GM19438 (cell line): ENCODE data around the gene RGS6.

Experiments
- ATAC-seq: cut with Tn5 transposase; IDR thresholded peaks from one replicate; pipeline ENCODE4 v1.9.1; 2021; ENCODE audit warnings: low read depth; ENCODE audit not compliant: unreplicated experiment

RGS6 gene

GRCh38 chr14:71942904-71943694, 10.9 kb downstream of the RGS6 start:
- no peak for ATAC-seq

GRCh38 chr14:71943695-71944018, 11.4 kb downstream of the RGS6 start:
- no peak for ATAC-seq

- no peak for ATAC-seq
Measured at GRCh38 chr14:71947947-71948500, 15.8 kb downstream of the RGS6 start.

GRCh38 chr14:71952381-71953363, 20.4 kb downstream of the RGS6 start:
- no peak for ATAC-seq

GRCh38 chr14:71956920-71957563, 24.8 kb downstream of the RGS6 start:
- ATAC-seq, result no peak

GRCh38 chr14:71959055-71959454, 26.8 kb downstream of the RGS6 start:
- no peak for ATAC-seq

GRCh38 chr14:71960494-71961353, 28.5 kb downstream of the RGS6 start:
- no peak for ATAC-seq

GRCh38 chr14:71961972-71962371, 29.7 kb downstream of the RGS6 start:
- ATAC-seq, result no peak

GRCh38 chr14:71964716-71965115, 32.5 kb downstream of the RGS6 start:
- no peak for ATAC-seq

- ATAC-seq, result no peak
Measured at GRCh38 chr14:71966528-71966927, 34.3 kb downstream of the RGS6 start.

- no peak for ATAC-seq
Measured at GRCh38 chr14:71967704-71968103, 35.5 kb downstream of the RGS6 start.

- ATAC-seq, result no peak
Measured at GRCh38 chr14:71970272-71970671, 38.0 kb downstream of the RGS6 start.

- no peak for ATAC-seq
Measured at GRCh38 chr14:71985538-71986189, 53.4 kb downstream of the RGS6 start.

- no peak for ATAC-seq
Measured at GRCh38 chr14:71988476-71988875, 56.2 kb downstream of the RGS6 start.

- no peak for ATAC-seq
Measured at GRCh38 chr14:71988939-71989338, 56.7 kb downstream of the RGS6 start.

- ATAC-seq, result no peak
Measured at GRCh38 chr14:71994416-71994815, 62.2 kb downstream of the RGS6 start.

GRCh38 chr14:71995741-71996140, 63.5 kb downstream of the RGS6 start:
- ATAC-seq, result no peak

GRCh38 chr14:71996610-71997009, 64.4 kb downstream of the RGS6 start:
- ATAC-seq, result no peak

GRCh38 chr14:72000907-72001306, 68.7 kb downstream of the RGS6 start:
- ATAC-seq, result no peak
